GM18505 (cell line): Measurements from ENCODE around the gene ITGB7.
"Not testable (repeated sequence)": the region's sequence is repeated elsewhere in the genome, so short reads cannot be mapped to it uniquely, and the experiment has no call there.

ENCODE experiments used
- ATAC-seq: cut with Tn5 transposase; IDR thresholded peaks from one replicate; pipeline ENCODE4 v1.9.1; 2021; ENCODE audit not compliant: unreplicated experiment
- POLR2A ChIP-seq: IDR thresholded peaks from 4 replicates; pipeline ENCODE4 v1.6.1; 2011; ENCODE audit warnings: borderline replicate concordance; ENCODE audit not compliant: insufficient read depth, insufficient read length; ENCODE audit errors: extremely low read depth

ITGB7 gene

DNA sequence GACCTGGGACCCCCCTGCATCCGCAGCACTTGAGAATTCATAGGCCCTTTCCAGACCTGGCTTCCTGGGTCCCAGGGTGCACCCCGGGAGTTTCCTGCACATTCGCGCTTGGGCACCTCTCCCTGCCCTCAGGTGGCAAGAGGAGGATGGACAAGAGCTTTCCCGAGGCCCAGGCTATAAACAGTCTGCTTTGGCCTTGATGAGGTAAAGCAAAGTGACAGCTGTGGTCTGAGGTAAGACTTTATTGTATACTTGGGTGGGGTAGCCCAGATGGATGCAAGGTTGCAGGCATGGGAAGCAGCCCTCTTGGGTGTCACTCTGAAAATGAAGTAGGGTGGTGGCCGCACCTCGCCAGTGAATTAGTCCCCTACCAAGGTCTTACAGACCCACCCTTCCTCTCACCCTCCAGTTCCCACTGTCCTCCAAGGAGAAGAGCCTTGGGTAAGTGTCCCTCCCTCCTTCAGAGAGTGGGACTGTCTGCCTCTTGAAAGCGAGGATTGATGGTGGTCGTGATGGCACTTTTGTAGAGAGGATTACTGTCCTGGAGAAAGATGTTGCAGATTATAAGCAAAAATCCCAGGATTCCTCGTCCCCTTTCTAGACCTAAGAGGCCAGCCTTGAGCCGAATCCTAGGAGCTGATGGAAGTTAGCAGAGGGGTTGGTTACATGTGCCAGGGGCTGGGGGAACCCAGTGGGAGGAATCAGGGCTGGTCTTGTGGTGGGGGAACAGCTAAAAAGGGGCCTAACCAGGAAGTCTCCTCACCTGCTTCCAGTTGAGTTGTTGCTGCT, 15.8 kb downstream of the ITGB7 start:
- peak; percentile 39 for TF ChIP-seq POLR2A
- ATAC-seq, result no peak

DNA sequence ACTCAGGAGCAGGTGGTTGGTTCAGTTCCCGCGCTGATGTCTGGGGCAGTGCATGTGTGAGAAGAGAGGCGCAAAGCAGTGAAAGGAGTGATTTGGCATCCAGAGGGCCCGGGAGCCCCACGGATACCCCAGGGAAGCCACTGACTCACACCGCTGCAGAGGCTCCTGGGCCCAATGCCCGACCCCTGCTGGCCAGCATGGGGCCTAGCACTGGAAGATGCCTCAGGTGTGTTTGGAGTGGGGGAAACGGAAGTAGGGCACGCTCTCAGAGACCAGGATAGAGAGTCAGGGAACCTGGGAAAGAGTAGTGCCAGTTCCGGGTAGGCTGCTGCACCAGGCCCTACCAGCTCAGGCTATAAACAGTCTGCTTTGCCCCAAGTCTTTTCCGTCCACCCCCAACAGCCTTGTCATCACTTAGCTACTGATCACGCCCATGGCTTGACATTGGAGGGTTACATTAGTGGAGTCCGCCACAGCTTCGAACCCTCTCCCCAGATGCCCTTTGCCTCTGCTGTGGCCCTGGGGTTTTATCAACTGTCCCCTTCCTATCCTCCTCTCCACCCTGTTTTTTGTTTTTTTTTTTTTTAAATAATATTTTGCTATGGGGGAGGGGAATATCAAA, 16.8 kb downstream of the ITGB7 start:
- no peak for ATAC-seq
- peak; percentile 68 for TF ChIP-seq POLR2A

GRCh38 chr12:53187145-53187899, 19.7 kb downstream of the ITGB7 start:
- TF ChIP-seq POLR2A, result peak; percentile 5
- ATAC-seq, result no peak

DNA sequence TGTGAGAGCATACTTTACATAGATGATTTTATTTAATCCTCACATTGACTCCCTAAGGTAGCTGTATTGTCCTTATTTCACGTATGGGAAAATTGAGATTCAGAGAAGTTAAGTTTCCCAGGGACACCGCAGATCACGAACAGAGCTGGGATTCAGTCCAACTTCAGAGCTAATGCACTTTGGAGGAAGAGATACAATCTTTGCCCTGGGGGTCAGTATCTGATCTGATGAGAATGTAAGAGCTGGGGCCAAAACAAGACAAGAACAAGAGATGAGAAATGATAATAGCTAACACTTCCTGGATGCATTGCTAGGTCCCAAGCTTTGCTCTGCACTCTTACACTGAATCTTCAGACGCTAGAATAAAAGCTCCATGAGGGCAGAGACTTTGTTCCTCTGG, 20.3 kb downstream of the ITGB7 start:
- TF ChIP-seq POLR2A, result no peak

DNA sequence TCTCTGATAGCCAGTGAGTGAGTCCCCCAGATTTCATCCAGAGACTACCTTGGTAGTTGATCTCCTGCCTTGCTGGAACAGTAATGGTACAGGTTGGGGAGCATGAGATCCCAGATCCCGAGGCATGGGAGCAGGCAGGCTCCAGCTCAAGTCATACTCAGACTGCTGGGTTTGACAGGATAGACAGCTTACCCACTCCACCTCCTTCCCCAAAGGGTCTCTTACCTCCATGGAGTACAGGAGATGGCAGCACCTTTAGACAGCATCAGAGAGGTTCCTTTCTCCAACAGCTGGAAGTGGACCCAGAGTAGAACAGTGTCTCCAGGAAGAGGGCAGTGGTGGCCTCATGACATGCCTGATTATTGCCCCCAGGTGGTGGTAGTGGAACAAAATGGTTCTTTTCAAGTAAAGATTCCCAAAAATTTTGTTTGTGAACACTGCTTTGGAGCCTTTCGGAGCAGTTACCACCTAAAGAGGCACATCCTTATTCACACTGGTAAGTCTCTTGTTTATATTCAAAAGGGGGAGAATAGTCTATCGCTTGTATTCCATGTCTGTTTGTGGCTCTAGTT, 21.4 kb downstream of the ITGB7 start:
- ATAC-seq, result no peak
- TF ChIP-seq POLR2A, result no peak

More for the DNA sequence above, 20.3 kb downstream of the ITGB7 start:
- no peak for ATAC-seq

DNA sequence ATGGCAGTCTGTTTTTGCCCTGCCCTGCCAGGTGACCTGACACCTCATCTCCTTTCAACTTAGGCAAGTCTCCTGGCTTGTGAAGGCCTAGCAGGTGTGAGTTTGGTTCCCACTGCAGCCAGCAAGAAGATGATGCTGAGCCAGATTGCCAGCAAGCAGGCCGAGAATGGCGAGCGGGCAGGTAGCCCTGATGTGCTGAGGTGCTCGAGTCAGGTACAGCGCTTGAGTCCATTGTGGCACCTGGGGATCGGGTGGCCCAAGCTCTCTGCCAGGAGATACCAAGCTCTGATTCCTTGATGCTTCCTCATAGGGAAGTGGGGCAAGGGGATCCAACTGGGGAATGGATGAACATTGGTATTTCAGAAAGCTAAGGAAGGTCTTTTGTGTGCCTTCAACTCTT, 22.2 kb downstream of the ITGB7 start:
- ATAC-seq, result no peak
- TF ChIP-seq POLR2A, result no peak

GRCh38 chr12:53182903-53183302, 24.1 kb downstream of the ITGB7 start:
- ATAC-seq, result no peak
- TF ChIP-seq POLR2A, result no peak

DNA sequence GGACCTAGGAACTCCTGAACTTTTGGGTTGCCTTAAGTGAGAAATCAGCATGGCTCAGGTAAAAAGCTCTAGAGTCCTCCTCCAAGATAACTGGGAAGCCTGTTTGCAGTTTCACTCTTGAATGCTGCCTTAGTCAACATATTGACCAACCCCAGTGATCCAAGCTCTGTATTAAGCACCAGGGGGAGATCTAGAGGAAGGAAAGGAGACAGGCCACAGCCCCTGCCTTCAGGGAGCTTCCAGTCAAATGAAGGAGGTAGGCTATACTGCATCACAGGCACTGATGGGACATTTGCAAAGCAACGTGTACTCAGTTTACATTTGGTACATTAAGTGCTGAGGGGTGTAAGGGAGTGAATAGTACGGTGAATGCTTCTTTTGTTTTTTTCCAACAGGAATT, 25.1 kb downstream of the ITGB7 start:
- TF ChIP-seq POLR2A, result no peak
- ATAC-seq, result no peak

- TF ChIP-seq POLR2A, result peak; percentile 27
- peak; percentile 46 for ATAC-seq
These were observed 26.0 kb downstream of the ITGB7 start for GRCh38 chr12:53180931-53181645.

DNA sequence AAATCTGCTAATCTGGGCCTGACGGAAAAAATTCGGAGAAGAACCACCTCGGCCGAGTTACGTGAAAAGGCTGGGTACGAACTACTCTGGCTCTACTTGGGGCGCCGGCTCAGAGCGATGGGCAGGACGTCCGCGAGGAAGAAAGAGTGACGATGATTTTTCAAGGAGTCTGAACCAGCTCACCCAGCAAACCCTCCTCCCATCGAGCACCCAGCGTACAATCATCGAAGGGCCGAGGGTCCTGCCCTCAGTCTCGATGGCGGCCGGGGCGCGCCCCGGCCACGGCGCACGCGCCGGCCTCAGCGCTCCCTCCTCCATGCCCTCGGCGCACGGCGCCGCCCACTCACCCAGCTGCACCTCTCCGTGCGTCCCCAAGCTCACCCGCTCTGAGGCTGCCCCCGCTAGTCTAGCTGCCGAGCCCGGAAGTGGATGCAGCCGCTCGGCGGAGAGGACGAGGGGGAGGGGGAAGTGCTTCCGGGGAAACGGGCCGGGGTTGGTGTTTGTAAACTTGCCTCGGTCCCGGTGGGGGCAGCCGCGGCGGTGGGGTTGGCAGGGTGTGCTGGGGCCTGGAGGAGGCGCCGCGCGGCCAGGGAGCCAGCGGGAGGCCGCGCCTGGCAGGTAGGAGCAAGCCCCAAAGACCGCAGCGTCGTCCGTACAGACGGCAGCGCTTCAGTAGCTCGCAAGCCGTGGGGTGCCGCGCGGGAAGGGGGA, 26.7 kb downstream of the ITGB7 start, which contains the start of the genes CSAD and ZNF740:
Gene CSAD (minus strand): TSS at position 706 of the 711 bp plus-strand sequence. CDS start 7,455 bp downstream, outside the sequence.
Gene ZNF740 (plus strand): TSS at position 503 of the 711 bp plus-strand sequence. CDS start 1,262 bp downstream, outside the sequence.
- peak; percentile 88 for ATAC-seq
- peak; percentile 90 for TF ChIP-seq POLR2A

DNA sequence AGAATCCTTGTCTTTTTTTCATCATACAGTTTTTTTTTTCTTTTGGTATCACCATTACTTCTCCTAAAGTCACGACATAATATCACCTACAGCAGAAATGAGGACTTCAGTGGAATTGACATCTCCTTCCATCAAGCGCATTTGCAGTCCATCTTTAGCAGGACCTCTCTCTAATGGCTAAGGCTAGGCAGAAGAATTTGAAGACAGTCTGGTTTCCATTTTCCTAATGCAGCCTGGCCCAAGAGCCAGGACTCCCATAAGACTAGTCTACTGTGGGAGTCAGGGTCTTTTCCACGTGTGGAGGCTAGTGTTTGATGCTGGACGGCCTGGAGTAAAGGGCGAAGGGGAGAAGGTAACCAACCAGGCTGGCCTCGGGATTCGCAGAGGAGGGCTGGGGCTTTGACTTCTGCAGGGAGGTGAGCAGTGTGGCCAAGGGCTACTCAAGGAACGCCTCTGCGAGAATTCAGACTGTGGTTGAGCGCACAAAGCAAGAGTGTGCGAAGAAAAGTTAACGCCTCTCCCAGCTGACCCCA, 27.3 kb downstream of the ITGB7 start:
- no peak for TF ChIP-seq POLR2A
- peak; percentile 1 for ATAC-seq

DNA sequence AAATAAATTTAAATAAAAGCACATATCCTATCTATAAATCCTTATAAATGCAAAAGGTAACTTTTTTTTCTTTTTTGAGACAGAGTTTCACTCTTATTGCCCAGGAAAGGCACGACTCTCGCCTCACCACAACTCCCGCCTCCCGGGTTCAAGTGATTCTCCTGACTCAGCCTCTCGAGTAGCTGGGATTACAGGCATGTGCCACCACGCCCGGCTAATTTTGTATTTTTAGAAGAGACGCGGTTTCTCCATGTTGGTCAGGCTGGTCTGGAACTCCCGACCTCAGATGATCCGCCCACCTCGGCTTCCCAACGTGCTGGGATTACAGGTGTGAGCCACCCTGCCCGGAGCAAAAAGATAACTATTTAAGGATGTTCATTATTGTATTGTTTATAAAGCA, 28.2 kb downstream of the ITGB7 start:
- not testable (repeated sequence) for ATAC-seq

DNA sequence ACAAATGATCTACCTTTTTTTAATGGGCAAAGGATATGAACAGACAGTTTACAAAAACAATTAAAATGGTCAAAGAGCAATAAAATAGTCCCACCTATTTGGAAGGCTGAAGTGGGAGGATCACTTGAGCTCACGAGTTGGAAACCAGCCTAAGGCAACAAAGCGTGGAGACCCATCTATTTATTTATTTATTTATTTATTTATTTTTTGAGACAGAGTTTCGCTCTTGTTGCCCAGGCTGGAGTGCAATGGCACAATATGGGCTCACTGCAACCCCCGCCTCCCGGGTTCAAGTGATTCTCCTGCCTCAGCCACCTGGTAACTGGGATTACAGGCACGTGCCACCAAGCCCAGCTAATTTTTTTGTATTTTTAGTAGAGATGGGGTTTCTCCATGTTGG, 29.6 kb downstream of the ITGB7 start:
- ATAC-seq, result not testable (repeated sequence)
